ENCODE data around the gene EVPLL. TPM values are rescaled to one million over a fixed set of nuclear protein-coding genes. Genes with fewer than 3 reads are reported as not detected.
A peak's percentile ranks its signal among the peaks of the same experiment; 100 is the strongest.
"Not testable (repeated sequence)": the region's sequence is repeated elsewhere in the genome, so short reads cannot be mapped to it uniquely, and the experiment has no call there.

Gene EVPLL
- not detected in 2 replicates for total RNA-seq (2014; rRNA removed; shearing (Covaris generic))

DNA sequence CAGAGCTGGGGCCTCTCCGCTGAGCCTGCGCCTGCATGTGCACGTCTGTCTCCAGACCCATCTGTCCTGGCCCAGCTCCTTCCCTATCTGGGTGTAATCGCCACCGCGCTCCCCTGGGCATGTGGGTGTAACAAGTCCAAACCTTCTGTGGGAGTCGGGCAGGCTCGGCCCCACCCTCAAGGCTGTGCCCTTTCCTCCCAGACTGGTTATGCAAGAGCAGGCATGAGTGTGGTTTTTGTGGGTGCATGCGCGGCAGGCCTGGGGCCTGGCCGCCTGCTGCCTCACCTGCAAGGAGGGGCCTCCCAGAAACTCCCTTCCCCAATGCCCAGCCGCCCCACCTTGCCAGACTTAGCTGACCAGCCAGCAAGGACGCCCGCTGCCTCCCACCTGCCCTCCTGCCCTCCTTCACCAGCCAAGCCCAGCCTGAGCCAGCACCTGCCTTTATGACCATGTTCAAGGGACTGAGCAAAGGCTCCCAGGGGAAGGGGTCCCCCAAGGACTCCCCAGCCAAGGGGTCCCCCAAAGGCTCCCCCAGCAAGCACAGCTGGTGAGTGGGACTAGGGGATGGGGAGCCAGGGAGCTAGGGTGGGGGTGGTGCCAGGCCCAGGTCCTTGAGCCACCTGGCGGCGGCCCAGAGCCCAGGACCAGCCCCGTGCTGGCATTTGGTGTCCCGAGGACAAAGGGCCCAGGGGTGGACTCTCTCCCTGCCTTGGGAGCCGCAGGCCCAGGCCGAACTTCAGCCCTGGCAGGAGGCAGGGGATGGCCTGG is at the start of gene EVPLL:
Gene EVPLL, plus strand, starts transcription at position 342 of the 768 bp plus-strand sequence. CDS start 3,160 bp downstream, outside the sequence.
- in situ Hi-C loops (cut with HindIII; ENCODE audit: low sequenced_read_pairs): no loop called here
- DNase-seq (ENCODE audit: low spot score): no peak

DNA sequence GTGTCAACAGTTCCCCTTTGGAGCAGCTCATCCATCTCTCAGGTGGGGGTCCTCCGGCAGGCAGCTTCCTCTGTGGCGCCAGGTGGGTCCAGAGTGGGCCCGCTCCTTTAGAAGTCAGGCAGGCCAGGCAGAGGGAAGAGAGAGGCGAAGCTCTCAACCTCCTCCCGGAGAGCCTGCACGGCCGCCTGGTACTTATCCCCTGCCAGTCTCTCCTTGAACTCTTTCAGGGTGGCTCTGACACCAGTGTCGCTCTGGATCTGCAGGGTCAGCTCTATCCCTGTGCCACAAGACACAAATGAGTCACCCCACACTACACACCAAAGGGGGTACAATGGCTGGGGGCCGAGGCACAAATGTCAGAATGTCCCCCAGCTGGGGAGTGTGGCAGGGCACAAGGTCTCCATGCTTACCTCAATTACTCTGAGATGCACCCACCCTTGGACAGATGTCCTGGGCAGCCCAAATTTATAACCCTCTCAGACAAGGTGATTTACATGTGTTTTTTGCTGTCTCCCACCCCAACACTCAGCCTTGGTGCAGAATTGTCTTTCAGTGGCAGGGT is 48.9 kb upstream of the EVPLL start:
- no peak for DNase-seq (ENCODE audit: low spot score)
- in situ Hi-C loops (cut with HindIII; ENCODE audit: low sequenced_read_pairs): no loop called here

GRCh38 chr17:18331879-18332278 is 45.7 kb upstream of the EVPLL start:
- DNase-seq (ENCODE audit: low spot score): no peak
- in situ Hi-C loops (cut with HindIII; ENCODE audit: low sequenced_read_pairs): no loop called here

DNA sequence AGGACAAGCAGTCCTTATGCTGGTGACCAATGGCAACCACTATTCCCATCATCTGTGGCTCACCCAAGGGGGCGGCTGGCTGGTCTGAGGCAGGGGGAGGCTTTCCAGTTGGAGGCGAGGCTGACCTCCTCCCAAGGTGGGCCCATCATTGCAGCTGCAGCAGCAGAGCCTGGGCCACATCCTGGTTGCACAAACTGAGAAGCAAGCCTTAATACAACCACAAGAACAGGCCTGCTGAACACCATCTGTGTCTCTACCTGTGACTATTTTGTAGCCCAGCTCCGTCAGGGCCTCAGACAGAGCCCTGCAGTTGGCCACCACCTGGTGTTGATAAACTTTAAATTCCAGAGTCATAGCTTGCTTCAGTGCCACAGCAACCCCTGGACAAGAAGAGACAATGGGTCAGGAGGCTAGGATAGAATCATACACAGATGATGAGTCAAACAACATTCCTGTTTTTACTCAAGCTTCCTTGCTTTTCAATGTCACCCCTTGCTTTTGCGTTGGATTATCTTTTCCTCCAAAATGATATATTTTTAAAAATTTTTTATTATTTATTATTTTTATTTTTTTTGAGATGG is 44.6 kb upstream of the EVPLL start:
- DNase-seq (ENCODE audit: low spot score): no peak
- in situ Hi-C loops (cut with HindIII; ENCODE audit: low sequenced_read_pairs): no loop called here

- DNase-seq (ENCODE audit: low spot score); in situ Hi-C loops (cut with HindIII; ENCODE audit: low sequenced_read_pairs): not testable (repeated sequence)
Observed at GRCh38 chr17:18338158-18338557, 39.4 kb upstream of the EVPLL start.

DNA sequence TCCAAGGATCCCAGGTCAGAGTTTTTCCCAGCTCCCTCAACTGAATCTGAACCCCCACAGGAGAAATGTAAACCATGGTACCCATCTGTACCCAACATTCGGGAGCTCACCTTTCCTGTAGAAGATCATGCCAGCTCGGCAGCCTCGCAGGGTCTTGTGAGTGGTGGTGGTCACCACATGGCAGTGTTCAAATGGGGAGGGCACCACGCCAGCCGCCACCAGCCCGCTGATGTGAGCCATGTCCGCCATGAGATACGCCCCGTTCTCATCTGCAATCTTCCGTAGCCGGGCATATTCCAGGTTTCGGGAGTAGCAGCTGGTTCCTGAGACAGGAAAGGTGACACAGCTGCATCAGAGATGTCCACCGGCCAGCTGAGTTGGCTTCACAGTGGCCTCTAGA is 37.6 kb upstream of the EVPLL start:
- DNase-seq (ENCODE audit: low spot score): no peak
- in situ Hi-C loops (cut with HindIII; ENCODE audit: low sequenced_read_pairs): no loop called here

- in situ Hi-C loops (cut with HindIII; ENCODE audit: low sequenced_read_pairs): no loop called here
- DNase-seq (ENCODE audit: low spot score): no peak
Observed at GRCh38 chr17:18344021-18344420, 33.6 kb upstream of the EVPLL start.

DNA sequence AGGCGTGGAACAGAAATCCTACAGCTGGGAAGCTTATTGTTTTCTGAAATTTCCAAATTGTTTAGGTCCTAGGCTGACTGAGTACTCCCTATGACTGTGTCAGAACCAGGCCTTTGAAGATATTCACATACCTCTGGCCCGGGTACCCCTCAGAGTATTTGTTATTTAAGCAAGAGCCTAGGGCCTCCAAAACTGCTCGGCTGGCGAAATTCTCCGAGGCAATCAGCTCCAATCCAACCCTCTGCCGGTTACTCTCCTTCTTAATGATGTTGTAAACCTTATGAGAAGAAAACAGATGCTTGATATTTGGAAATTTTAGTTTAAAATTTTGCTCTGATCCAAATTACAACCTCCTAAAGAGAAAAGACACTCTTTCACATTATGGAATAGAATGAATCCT is 24.0 kb upstream of the EVPLL start:
- in situ Hi-C loops (cut with HindIII; ENCODE audit: low sequenced_read_pairs): no loop called here

DNA sequence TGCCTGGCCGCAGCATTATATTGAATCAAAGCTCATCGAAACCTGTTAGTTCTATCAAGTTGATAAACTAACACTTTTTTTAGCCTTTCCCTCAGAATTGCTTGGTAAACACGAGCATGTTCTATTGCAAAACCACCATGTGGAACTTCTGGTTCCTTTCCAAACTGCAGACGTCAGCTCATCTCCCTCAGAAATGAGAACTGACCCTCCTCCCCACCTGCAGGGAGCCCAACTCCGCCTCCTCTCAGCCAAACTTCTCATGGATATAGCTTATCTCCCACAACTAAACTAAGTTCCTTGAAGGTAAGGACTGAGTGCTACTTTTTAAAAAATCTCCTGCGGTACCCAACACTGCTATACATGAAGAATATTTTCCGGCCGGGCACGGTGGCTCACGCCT is 21.0 kb upstream of the EVPLL start:
- DNase-seq (ENCODE audit: low spot score): peak; percentile 27
- in situ Hi-C loops (cut with HindIII; ENCODE audit: low sequenced_read_pairs): no loop called here

More for the DNA sequence above, 24.0 kb upstream of the EVPLL start:
- DNase-seq (ENCODE audit: low spot score): no peak

DNA sequence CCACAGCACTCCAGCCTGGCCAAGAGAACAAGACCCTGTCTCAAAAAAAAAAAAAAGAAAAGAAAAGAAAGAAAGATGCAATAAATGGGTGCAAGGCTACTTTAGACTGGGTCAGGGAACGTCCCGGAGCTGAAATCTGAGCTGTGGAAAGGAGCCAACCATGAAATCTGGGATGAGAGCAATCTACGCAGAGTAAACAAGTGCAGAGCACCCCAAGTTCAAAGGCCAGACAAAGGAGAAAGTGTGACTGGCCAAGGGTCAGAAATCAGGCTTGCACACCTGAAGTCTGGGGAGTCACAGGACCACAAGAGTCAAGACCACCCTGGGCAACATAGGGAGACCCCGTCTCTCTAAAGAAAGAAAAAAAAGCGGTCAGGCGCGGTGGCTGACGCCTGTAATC is 17.1 kb upstream of the EVPLL start:
- in situ Hi-C loops (cut with HindIII; ENCODE audit: low sequenced_read_pairs): no loop called here
- no peak for DNase-seq (ENCODE audit: low spot score)

- DNase-seq (ENCODE audit: low spot score): peak; percentile 17
- in situ Hi-C loops (cut with HindIII; ENCODE audit: low sequenced_read_pairs): no loop called here
Observed at GRCh38 chr17:18361837-18362697, 15.5 kb upstream of the EVPLL start.

GRCh38 chr17:18362698-18363100 is 14.9 kb upstream of the EVPLL start:
- in situ Hi-C loops (cut with HindIII; ENCODE audit: low sequenced_read_pairs): no loop called here
- peak; percentile 66 for DNase-seq (ENCODE audit: low spot score)

GRCh38 chr17:18363101-18364049 is 14.2 kb upstream of the EVPLL start, which contains the start of gene SHMT1:
TSS of gene SHMT1 (minus strand) at chr17:18363550. CDS start at chr17:18355981, 7,569 bp downstream.
- in situ Hi-C loops (cut with HindIII; ENCODE audit: low sequenced_read_pairs): no loop called here
- DNase-seq (ENCODE audit: low spot score): peak; percentile 97

- DNase-seq (ENCODE audit: low spot score): no peak
- in situ Hi-C loops (cut with HindIII; ENCODE audit: low sequenced_read_pairs): no loop called here
Observed at GRCh38 chr17:18364166-18364565, 13.4 kb upstream of the EVPLL start.

DNA sequence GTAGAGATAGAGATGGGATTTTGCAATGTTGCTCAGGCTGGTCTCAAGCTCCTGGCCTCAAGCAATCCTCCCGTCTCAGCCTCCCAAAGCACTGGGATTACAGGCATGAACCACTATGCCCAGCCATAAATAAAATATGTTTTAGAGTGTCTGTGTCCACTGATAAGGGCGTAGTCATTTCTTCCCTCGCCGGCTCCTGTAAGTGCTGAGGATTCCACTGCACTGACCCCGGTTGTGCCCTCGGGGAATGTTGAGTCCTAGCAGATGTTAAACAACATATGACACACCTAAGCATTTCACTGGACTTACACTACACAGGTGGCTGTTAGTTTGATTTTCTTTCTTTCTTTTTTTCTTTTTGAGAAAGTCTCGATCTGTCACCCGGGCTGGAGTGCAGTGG is 8.6 kb upstream of the EVPLL start:
- DNase-seq (ENCODE audit: low spot score): no peak
- in situ Hi-C loops (cut with HindIII; ENCODE audit: low sequenced_read_pairs): no loop called here

DNA sequence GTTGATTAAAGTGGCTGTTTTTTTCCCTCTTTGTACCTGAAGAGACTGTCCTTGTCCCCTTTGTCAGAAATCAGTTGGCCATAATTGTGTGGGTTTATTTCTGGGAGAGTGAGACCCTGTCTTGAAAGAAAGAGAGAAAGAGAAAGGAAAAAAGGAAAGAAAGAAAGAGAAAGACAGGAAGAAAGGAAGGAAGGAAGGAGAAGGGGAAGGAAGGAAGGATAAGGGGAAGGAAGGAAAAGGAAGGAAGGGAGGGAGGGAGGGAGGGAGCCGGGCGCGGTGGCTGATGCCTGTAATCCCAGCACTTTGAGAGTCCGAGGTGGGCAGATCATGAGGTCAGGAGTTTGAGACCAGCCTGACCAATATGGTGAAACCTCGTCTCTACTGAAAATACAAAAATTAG is 6.8 kb upstream of the EVPLL start:
- in situ Hi-C loops (cut with HindIII; ENCODE audit: low sequenced_read_pairs): no loop called here
- no peak for DNase-seq (ENCODE audit: low spot score)

DNA sequence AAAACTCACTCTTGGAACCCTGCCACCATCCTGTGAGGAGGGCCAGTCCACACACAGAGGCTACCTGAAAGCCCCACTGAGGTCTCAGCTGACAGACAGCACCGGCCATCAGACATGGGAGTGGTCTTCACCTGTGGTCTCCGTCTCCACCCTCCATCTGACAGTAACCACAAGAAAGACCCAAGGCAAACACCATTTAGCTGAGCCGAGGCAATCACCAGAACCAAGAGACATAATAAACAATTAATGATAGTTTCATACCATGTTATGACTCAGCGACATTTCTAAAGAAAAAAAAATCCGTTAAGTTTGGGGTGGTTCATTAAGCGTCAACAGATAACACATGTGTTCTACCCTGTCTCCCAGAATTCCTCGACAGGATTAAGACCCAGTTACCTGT is 6.1 kb upstream of the EVPLL start:
- in situ Hi-C loops (cut with HindIII; ENCODE audit: low sequenced_read_pairs): no loop called here
- no peak for DNase-seq (ENCODE audit: low spot score)

DNA sequence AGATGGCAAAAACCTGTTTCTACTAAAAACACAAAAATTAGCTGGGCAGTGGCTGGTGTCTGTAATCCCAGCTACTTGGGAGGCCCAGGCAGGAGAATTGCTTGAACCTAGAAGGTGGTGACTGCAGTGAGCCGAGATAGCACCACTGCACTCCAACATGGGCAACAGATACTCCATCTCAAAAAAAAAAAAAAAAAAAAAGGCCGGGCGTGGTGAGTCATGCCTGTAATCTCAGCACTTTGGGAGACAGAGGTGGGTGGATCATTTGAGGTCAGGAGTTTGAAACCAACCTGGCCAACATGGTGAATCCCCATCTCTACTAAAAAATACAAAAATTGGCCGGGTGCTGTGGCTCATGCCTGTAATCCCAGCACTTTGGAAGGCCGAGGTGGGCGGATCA is 4.4 kb upstream of the EVPLL start:
- in situ Hi-C loops (cut with HindIII; ENCODE audit: low sequenced_read_pairs): not testable (repeated sequence)

DNA sequence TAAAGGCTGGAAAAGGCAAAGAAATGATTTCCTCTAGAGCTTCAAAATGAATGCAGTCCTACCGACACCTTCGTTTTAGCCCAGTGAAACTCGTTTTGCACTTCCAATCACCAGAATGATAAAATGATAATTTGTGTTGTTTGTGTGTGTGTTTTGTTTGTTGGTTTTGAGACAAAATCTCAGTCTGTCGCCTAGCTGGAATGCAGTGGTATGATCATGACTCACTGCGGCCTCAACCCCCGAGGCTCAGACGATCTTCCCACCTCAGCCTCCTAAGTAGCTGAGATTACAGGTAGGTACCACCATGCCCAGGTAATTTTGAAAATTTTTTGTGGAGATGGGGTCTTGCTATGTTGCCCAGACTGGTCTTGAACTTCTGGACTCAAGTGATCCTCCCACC is 3.4 kb upstream of the EVPLL start:
- DNase-seq (ENCODE audit: low spot score): no peak
- in situ Hi-C loops (cut with HindIII; ENCODE audit: low sequenced_read_pairs): no loop called here

More for the DNA sequence above, 4.4 kb upstream of the EVPLL start:
- not testable (repeated sequence) for DNase-seq (ENCODE audit: low spot score)
